Mucosa of rectum (tissue), 2 donors: ENCODE results near the gene MYDGF.

Experiments used
- H3K27ac ChIP-seq, 2 donors: one replicate each; pipeline ENCODE4 v1.7.0; 2013; ENCODE audit warnings: inconsistent platforms in 2 of 2, low read depth in 2 of 2, low read length in 2 of 2
- H3K27me3 ChIP-seq, 2 donors: one replicate each; pipeline ENCODE4 v1.7.0; 2013; ENCODE audit warnings: low read length in 2 of 2; ENCODE audit not compliant: control insufficient read depth in 2 of 2, insufficient read depth in 2 of 2
- H3K36me3 ChIP-seq, 2 donors: one replicate each; pipeline ENCODE4 v1.7.0; 2013; ENCODE audit warnings: low read length in 2 of 2; ENCODE audit not compliant: control insufficient read depth in 2 of 2, insufficient read depth in 2 of 2
- H3K4me1 ChIP-seq, 2 donors: one replicate each; pipeline ENCODE4 v1.7.0; 2013; ENCODE audit warnings: low read length in 2 of 2, mild to moderate bottlenecking in 1 of 2; ENCODE audit not compliant: control insufficient read depth in 2 of 2, insufficient read depth in 2 of 2
- H3K4me3 ChIP-seq, 2 donors: one replicate each; pipeline ENCODE4 v1.7.0; 2013; ENCODE audit warnings: low read length in 2 of 2
- H3K9ac ChIP-seq, 2 donors: one replicate each; pipeline ENCODE4 v1.7.0; 2013; ENCODE audit warnings: low read length in 2 of 2, low read depth in 1 of 2, mild to moderate bottlenecking in 1 of 2
- H3K9me3 ChIP-seq, 2 donors: one replicate each; pipeline ENCODE4 v1.7.0; 2013; ENCODE audit warnings: low read length in 2 of 2; ENCODE audit not compliant: control insufficient read depth in 2 of 2
- donor health status: healthy.
- donor health status: Normal muscosa, but diverticular disease.

Gene MYDGF

GRCh38 chr19:4618019-4618418 is 52.1 kb downstream of the MYDGF start:
- Histone ChIP-seq H3K36me3 (no peaks in the 10 kb centered on the region), H3K9ac (no peak overlapping the region), H3K4me1 (no peaks in the 10 kb centered on the region), H3K27me3 (peaks cover 2 to 7% of the 10 kb centered on the region in 2 donors), H3K27ac (no peak overlapping the region), H3K9me3 (no peaks in the 10 kb centered on the region), H3K4me3 (no peak overlapping the region)

GRCh38 chr19:4613254-4613751 is 56.8 kb downstream of the MYDGF start:
- Histone ChIP-seq H3K9me3 (no peaks in the 10 kb centered on the region), H3K36me3 (no peaks in the 10 kb centered on the region), H3K4me1 (no peaks in the 10 kb centered on the region), H3K9ac (no peak overlapping the region), H3K4me3 (no peak overlapping the region), H3K27me3 (peaks cover 0 to 3% of the 10 kb centered on the region in 2 donors), H3K27ac (no peak overlapping the region)

GRCh38 chr19:4609878-4610511 is 60.1 kb downstream of the MYDGF start:
- Histone ChIP-seq H3K27ac (no peak overlapping the region), H3K9me3 (no peaks in the 10 kb centered on the region), H3K27me3 (peaks cover 4 to 8% of the 10 kb centered on the region in 2 donors)

More at GRCh38 chr19:4609878-4610511, 60.1 kb downstream of the MYDGF start:
- Histone ChIP-seq H3K4me1 (no peaks in the 10 kb centered on the region), H3K4me3 (no peak overlapping the region), H3K36me3 (no peaks in the 10 kb centered on the region), H3K9ac (no peak overlapping the region)
